DMS53 (cell line): ENCODE data around the gene DHODH.

ENCODE experiments used
- DNase-seq: peaks from one replicate; lab custom pipeline; 2025; lab: John Stamatoyannopoulos, UW

Gene DHODH

DNA sequence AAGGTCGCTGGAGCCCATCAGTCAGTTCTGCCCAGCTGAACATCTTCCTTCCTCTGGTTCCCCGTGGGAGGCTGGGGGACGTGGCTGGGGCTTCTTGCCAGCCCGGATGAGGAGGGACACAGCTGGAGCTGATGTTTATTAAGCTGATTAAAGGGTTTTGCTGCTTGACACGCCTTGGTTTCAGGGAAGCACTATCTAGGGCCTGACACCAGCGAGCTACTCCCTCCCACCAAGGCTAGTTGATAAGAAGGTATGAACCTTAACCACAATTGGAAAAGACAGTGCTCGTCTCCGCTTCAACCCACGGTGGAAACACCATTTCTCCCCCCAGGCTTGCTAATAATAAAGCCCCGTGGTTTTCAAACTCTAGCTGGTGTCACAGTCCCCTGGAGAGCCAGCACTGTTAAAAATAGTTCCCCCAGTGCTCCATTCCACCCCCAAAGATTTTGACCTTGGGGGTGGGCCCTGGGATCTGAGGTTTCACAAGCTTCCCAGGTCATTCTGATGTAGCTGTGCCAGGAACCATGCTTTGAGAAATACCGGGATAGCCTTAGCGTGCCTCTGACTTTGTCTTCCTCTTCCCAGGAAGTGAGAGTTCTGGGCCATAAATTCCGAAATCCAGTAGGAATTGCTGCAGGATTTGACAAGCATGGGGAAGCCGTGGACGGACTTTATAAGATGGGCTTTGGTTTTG lies 5.5 kb downstream of the DHODH start:
- no peak for DNase-seq

GRCh38 chr16:72014675-72015074 lies 6.1 kb downstream of the DHODH start:
- DNase-seq = no peak

DNA sequence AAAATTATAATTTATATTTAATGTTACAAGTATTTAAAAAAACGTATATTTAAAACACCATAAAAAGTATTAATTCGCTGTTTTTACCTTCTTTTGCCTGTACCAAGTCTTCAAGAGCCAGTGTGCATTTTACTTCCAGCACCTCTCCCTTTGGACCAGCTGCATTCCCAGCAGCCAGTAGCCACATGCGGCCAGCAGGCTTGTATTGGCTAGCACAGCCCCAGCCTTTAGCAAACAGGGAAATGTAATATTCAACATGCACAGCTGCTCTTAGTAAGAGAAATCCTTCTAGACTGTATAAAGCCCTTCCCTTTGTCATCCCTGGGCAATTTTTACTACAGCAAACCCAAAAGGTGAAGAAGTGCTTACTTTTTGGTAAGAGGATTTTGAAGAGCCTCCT lies 6.6 kb downstream of the DHODH start:
- DNase-seq = peak; percentile 37

GRCh38 chr16:72018470-72018869 lies 9.9 kb downstream of the DHODH start:
- DNase-seq = no peak

GRCh38 chr16:72021043-72021442 lies 12.5 kb downstream of the DHODH start:
- DNase-seq = no peak

DNA sequence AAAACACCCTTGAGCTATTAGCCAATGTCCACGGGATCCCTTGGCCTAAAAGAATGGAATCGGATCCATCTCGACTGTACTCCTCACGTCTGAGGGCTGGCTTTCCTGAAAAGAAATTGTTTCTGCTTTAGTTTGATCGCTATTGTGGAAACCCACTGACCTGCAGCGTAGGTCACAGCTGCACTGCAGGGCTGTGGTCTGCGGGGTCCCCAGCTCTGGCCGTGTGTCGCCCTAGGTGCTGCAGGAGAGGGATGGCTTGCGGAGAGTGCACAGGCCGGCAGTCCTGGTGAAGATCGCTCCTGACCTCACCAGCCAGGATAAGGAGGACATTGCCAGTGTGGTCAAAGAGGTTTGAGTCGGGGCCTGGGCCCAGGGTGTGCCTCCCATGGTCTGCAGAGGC lies 13.6 kb downstream of the DHODH start:
- DNase-seq = no peak

- no peak for DNase-seq
Observed at GRCh38 chr16:72023962-72024361, 15.4 kb downstream of the DHODH start.

- DNase-seq = no peak
Observed at GRCh38 chr16:72024862-72025382, 16.4 kb downstream of the DHODH start.

- no peak for DNase-seq
Observed at GRCh38 chr16:72025404-72026114, 17.0 kb downstream of the DHODH start.

DNA sequence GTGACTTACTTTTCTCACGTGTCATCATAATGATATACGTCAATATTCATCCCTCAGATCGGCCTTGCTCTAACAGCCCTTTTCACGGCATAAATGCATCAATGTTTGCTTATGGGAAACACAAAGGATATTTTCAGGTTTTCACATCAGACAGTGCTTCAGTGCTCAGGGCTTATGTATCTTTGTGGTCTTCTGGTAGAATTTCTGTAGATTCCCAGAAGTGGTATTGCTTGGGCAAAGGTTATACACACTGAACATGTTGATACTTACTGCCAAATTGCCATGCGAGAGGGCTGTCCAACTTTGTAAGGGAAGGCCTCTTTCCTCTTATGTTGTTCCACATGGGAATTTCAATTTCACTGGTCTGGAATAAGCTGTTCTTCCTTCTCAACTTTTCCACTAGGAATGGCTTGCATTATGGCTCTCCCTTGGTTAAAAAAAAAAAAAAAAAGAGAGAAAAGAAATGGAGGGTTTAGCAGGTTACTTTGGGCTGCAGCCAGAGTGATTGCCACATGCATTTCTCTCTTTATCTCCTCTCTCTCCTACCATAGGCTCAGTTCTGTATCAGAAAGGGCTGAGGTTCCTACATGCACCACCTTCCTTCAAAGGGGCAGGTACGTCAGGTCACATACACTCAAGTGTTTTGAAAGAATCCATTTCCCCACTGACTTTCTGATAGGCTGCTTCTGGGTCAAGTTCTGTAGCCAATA lies 19.3 kb downstream of the DHODH start:
- DNase-seq = no peak

GRCh38 chr16:72029567-72030271 lies 21.2 kb downstream of the DHODH start:
- no peak for DNase-seq

DNA sequence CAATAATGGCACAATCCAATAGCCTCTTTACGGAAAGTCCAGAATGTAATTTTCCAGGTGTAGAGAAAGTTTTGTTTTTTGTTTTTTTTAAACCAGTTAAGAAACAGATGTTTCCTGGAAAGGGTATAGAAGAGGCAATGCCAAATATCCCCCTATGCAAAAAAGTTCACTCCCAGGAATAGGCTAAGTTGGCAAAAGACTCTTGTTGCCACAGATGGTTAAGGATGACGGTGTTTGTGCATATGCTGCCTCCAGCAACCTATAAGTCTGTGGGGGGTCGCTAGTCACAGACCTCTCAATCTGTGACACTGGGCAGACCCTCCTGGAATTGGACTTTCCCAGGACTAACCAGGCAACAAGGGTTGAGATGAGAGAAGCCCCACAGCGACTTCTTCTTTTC lies 24.9 kb downstream of the DHODH start:
- DNase-seq = no peak

DNA sequence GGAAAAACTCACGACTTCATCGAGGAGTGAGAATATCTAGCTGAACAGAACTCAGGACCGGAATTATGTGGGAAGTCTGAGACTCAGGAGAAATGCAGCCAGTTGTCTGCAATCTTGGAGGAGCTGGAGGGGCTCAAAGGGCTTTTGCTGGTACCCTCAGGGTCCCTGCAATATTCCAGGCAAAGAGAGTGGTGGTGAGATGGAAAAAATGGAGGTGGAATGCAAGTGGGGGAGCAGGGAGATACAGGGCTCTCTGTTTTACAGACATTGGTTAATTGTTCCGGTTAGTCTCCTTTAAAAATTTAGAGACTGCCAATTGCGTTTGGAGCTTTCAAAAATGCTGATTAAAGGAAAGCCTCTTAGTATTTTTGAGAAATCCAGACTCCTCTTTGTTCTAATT lies 27.6 kb downstream of the DHODH start:
- no peak for DNase-seq

- DNase-seq = no peak
Observed at GRCh38 chr16:72042157-72042660, 33.7 kb downstream of the DHODH start.

DNA sequence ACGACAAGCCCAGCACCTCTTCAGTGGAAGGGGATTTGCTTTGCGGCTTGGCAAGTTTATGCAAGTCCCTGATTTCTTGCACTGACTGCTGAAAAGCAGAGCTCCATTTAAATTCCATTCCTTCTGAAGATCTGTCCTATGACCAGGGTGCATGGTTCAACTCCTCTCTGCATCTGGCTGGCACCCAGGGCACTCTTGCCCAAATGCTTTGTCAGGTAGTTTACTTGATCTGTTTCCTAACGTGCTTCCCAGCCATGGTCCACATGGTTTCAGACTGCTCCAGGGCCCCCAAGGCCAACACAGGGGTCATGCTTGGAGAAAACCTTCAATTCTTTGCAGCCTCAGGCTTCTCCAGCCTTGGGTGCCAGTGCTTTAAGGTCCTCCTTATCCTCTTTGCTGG lies 34.5 kb downstream of the DHODH start:
- DNase-seq = no peak

GRCh38 chr16:72043539-72043938 lies 35.0 kb downstream of the DHODH start:
- DNase-seq = no peak

GRCh38 chr16:72044296-72044695 lies 35.8 kb downstream of the DHODH start:
- DNase-seq = no peak

GRCh38 chr16:72044825-72045359 lies 36.3 kb downstream of the DHODH start:
- no peak for DNase-seq

- DNase-seq = no peak
Observed at GRCh38 chr16:72049110-72049509, 40.6 kb downstream of the DHODH start.

DNA sequence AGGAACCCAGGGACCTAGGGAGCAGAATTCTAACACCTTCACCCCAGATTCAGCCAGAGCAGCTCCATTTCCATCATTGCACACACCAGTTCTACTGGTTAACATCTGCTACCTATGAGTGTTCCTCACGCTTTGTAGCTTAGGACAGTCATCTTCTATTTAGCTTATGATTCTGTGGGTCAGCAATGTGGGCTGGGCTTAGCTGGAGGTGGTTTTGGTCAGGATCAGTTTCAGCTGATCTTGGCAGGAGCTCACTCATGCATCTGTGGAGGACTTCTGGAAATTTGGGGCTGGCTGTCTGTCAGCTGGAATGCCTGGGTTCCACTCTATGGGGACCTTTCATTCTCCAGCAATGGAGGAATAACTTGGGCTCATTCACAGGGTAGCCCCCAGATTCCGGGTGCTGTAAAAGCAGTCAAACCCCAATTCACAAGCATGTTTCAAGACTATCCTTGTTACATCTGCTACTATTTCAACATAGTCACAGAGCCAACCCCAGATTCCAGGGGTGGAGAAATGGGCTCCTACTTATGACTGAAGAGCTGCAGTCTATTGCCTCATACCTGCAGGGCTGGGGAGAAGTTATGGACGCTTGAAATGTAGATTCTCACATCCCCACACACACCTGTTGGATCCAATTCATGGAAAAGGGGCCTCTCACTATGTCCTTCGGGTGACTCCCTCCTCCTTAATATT lies 42.4 kb downstream of the DHODH start:
- DNase-seq = no peak

DNA sequence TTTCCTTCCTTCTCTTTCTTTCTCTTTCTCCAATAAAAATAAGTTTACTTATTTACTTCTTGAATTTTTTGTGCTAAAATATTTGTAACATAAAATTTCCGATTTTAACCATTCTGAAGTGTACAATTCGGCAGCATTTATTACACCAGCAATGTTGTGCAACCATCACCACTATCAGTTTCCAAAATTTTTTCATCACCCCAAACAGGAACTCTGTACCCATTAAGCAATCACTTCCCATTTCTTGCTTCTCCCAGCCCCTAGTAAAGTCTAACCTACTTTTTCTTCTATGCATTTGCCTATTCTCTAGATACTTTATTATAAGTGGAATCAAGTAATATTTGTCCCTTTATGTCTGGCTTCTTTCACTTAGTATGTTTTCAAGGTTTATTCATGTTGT lies 43.3 kb downstream of the DHODH start:
- no peak for DNase-seq
